ENCODE measurements around the gene GREB1.
A peak's percentile ranks its signal among the peaks of the same experiment; 100 is the strongest.

Gene GREB1

GRCh38 chr2:11667194-11667593 is 133.3 kb downstream of the GREB1 start:
- no peak for DNase-seq

GRCh38 chr2:11667866-11668637 is 134.2 kb downstream of the GREB1 start:
- DNase-seq, result no peak

- peak; percentile 85 for DNase-seq
Measured at GRCh38 chr2:11669454-11670291, 135.8 kb downstream of the GREB1 start, which contains the start of gene NTSR2. Gene NTSR2, minus strand, starts transcription at chr2:11670195. Its CDS starts 66 bp downstream, at chr2:11670129.

- DNase-seq, result no peak
Measured at GRCh38 chr2:11672407-11672806, 138.6 kb downstream of the GREB1 start.

- no peak for DNase-seq
Measured at GRCh38 chr2:11674983-11675382, 141.1 kb downstream of the GREB1 start.

GRCh38 chr2:11675423-11676112 is 141.7 kb downstream of the GREB1 start:
- DNase-seq, result no peak

GRCh38 chr2:11676640-11677039 is 142.8 kb downstream of the GREB1 start:
- DNase-seq, result no peak

GRCh38 chr2:11677136-11678055 is 143.6 kb downstream of the GREB1 start:
- DNase-seq, result no peak

GRCh38 chr2:11678306-11678960 is 144.6 kb downstream of the GREB1 start:
- DNase-seq, result no peak

- DNase-seq, result no peak
Measured at GRCh38 chr2:11679016-11679415, 145.2 kb downstream of the GREB1 start.

GRCh38 chr2:11679486-11680181 is 145.8 kb downstream of the GREB1 start:
- DNase-seq, result no peak

- no peak for DNase-seq
Measured at GRCh38 chr2:11680182-11680900, 146.5 kb downstream of the GREB1 start.

GRCh38 chr2:11680901-11681721 is 147.3 kb downstream of the GREB1 start:
- no peak for DNase-seq

GRCh38 chr2:11681722-11682589 is 148.1 kb downstream of the GREB1 start:
- DNase-seq, result no peak

GRCh38 chr2:11682590-11682915 is 148.7 kb downstream of the GREB1 start:
- DNase-seq, result no peak

- no peak for DNase-seq
Measured at GRCh38 chr2:11683476-11683875, 149.6 kb downstream of the GREB1 start.

GRCh38 chr2:11683966-11684365 is 150.1 kb downstream of the GREB1 start:
- no peak for DNase-seq

GRCh38 chr2:11684894-11685460 is 151.1 kb downstream of the GREB1 start:
- DNase-seq, result no peak
